ENCODE data around the gene EPS8.

GRCh38 chr12:15721316-15722115, 67.7 kb downstream of the EPS8 start:
- TF ChIP-seq EZH2 (IDR thresholded peaks at IDR 0.05; ENCODE audit: borderline replicate concordance, low read length): no peak
- TF ChIP-seq CTCF (IDR thresholded peaks at IDR 0.05; ENCODE audit: low read length): no peak

Measured in OCI-LY1 (cell line).